Peyer's patch (tissue), 4 donors: ENCODE data around the gene COL3A1.

Experiments
- POLR2A ChIP-seq, 2 donors: fragments of 450-650 bp; IDR thresholded peaks; one replicate each; pipeline ENCODE4 v1.5.1; 2017; ENCODE audit warnings: antibody characterized with exemption in 2 of 2, mild to moderate bottlenecking in 2 of 2, moderate library complexity in 2 of 2
- TF ChIP-seq, protein P1 (sequence below), 6 experiments: fragments of 450-650 bp in 4 of 6; fragments of 200-600 bp in 2 of 6; sonication (generic) in 1 of 6; IDR thresholded peaks; one replicate each; pipeline ENCODE4 v1.5.1; 2017 to 2019; ENCODE audit warnings: antibody characterized with exemption in 6 of 6, mild to moderate bottlenecking in 3 of 6, moderate library complexity in 1 of 6

DNA sequence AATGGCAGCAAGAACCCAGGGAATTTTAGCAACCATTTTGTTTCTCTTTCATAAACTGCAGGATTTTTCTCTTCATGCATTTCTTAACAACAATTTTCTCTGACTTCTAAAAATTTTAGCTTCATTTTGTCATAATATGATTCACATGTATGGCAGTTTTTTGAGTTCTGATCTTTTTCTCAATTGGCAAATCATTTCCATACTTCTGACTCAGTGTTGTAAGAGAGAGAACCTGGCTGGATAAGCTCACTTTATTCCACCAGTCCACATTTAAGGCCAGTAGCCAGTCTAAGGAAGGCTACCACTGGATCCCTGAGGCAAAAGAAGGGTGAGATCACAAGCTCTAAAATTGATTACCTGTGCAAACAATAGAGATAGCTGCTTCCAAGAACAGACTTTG, 42.8 kb upstream of the COL3A1 start:
- TF ChIP-seq, protein P1, sequence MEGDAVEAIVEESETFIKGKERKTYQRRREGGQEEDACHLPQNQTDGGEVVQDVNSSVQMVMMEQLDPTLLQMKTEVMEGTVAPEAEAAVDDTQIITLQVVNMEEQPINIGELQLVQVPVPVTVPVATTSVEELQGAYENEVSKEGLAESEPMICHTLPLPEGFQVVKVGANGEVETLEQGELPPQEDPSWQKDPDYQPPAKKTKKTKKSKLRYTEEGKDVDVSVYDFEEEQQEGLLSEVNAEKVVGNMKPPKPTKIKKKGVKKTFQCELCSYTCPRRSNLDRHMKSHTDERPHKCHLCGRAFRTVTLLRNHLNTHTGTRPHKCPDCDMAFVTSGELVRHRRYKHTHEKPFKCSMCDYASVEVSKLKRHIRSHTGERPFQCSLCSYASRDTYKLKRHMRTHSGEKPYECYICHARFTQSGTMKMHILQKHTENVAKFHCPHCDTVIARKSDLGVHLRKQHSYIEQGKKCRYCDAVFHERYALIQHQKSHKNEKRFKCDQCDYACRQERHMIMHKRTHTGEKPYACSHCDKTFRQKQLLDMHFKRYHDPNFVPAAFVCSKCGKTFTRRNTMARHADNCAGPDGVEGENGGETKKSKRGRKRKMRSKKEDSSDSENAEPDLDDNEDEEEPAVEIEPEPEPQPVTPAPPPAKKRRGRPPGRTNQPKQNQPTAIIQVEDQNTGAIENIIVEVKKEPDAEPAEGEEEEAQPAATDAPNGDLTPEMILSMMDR (IDR thresholded peaks at IDR 0.05) = no peak
- no peak for TF ChIP-seq POLR2A (IDR thresholded peaks at IDR 0.05)
